ENCODE measurements around the gene PUS1. TPM values are rescaled to one million over a fixed set of nuclear protein-coding genes. Genes with fewer than 3 reads are reported as not detected.
"Not testable (repeated sequence)": the region's sequence is repeated elsewhere in the genome, so short reads cannot be mapped to it uniquely, and the experiment has no call there.

Gene PUS1
- total RNA-seq, 6 experiments from 2014 or later, result 14.7 to 23.1 (median 17.7) TPM

DNA sequence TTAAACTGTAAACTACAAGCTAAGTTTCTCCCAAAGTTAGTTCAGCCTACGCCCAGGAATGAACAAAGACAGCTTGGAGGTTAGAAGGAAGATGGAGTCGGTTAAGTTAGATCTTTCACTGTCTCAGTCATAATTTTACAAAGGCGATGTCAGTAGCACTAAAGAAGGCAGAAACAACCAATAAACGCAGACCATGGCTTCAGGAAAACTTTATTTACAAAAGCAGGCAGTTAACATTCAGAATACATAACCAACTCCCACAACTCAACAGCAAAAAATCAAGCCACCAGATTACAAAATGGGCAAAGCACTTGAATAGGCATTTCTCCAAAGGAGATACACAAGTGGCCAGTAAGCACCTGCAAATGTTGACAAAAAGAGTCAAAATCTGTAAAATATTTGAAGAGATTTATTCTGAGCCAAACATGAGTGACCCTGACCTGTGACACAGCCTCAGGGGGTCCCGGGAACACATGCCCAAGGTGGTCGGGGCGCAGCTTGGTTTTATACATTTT is 43.5 kb upstream of the PUS1 start:
- Histone ChIP-seq H3K36me3 (no peaks in the 10 kb centered on the region), H3K9me3 (no peaks in the 10 kb centered on the region), H3K27ac (no peak overlapping the region), H3K4me3 (no peak overlapping the region), H3K27me3 (no peaks in the 10 kb centered on the region), H3K4me1 (no peaks in the 10 kb centered on the region)
- intact Hi-C loops (cut with DNase I), result no loop called here
- WGBS (ENCODE audit: insufficient coverage, low coverage, low lambda C conversion rate, missing lambda C conversion rate), result 86% methylated on average over 7 of the region's 7 CpGs
- no peak for TF ChIP-seq CTCF (IDR thresholded peaks at IDR 0.05)
- TF ChIP-seq POLR2A (IDR thresholded peaks at IDR 0.05), result no peak
- DNase-seq (no peak), ATAC-seq (no peak)

DNA sequence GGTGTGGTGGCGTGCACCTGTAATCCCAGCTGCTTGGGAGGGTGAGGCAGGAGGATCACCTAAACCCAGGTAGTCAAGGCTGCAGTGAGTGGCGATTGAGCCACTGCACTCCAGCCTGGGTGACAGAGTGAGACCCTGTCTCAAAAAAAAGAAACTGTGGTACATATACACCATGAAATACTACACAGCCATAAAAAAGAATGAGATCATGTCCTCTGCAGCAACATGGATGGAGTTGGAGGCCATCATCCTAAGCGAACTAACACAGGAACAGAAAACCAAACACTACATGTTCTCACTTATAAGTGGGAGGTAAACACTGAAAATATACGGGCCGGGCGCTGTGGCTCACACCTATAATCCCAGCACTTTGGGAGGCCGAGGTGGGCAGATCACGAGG is 37.4 kb upstream of the PUS1 start:
- DNase-seq; intact Hi-C loops (cut with DNase I); H3K4me1 ChIP-seq; H3K36me3 ChIP-seq; ATAC-seq; H3K27me3 ChIP-seq; H3K4me3 ChIP-seq; H3K9me3 ChIP-seq; H3K27ac ChIP-seq: not testable (repeated sequence)
- WGBS (ENCODE audit: insufficient coverage, low coverage, low lambda C conversion rate, missing lambda C conversion rate), result 82% methylated on average over 7 of the region's 8 CpGs

GRCh38 chr12:131892711-131893604 is 36.1 kb upstream of the PUS1 start:
- Histone ChIP-seq H3K4me3 (no peak overlapping the region), H3K27ac (no peak overlapping the region), H3K27me3 (no peaks in the 10 kb centered on the region), H3K4me1 (peaks cover 0 to 11% (median 4%) of the 10 kb centered on the region in 4 donors), H3K9me3 (no peaks in the 10 kb centered on the region), H3K36me3 (no peaks in the 10 kb centered on the region)
- no peak for ATAC-seq
- no peak for TF ChIP-seq POLR2A (IDR thresholded peaks at IDR 0.05)
- TF ChIP-seq CTCF (IDR thresholded peaks at IDR 0.05), result no peak
- WGBS (ENCODE audit: insufficient coverage, low coverage, low lambda C conversion rate, missing lambda C conversion rate), result 79% methylated on average over 14 of the region's 26 CpGs
- intact Hi-C loops (cut with DNase I), result no loop called here
- DNase-seq, result no peak

DNA sequence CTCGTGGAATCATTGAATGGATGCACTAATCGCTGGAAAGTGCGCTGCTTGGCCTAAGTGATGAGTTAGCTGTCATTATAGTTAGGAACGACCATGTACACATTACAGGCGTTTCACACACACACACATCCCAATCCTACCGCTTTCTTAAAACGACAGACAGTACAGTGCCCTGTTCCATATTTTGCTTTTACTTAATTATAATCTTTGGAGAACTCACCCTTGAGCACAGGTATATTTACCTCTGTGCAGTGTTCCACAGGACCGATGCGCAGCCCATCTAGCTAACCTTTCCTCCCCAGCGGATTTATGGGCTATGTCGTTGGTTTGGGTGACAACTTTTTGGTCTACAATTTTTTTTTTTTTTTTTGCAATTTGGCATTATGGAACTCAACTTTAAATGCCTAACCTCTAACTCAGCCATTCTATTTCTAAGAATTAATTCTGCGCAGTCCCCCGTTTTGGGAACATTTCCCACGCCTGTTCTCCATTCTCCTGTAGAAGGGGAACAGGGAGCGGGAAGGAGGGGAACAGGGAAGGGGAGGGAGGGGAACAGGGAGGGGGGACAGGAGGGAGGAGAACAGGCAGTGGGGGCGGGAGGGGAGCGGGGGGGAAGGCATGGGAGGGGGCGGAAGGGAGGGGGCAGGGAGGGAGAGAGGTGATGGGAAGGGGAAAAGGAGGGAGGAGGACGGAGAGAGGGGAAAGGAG is 35.3 kb upstream of the PUS1 start:
- TF ChIP-seq CTCF (IDR thresholded peaks at IDR 0.05) (no peak), POLR2A (IDR thresholded peaks at IDR 0.05) (no peak)
- Histone ChIP-seq H3K36me3 (no peaks in the 10 kb centered on the region), H3K27ac (no peak overlapping the region), H3K27me3 (no peaks in the 10 kb centered on the region), H3K4me3 (no peak overlapping the region), H3K4me1 (peaks cover 0 to 11% (median 4%) of the 10 kb centered on the region in 4 donors), H3K9me3 (no peaks in the 10 kb centered on the region)
- DNase-seq (no peak), ATAC-seq (no peak)
- 40% methylated on average over 17 of the region's 19 CpGs for WGBS (ENCODE audit: insufficient coverage, low coverage, low lambda C conversion rate, missing lambda C conversion rate)
- intact Hi-C loops (cut with DNase I), result no loop called here

Measured in right lobe of liver (tissue), 6 donors.